Choroid plexus epithelial cell (primary cell): ENCODE data around the gene DLL4.
A peak's percentile ranks its signal among the peaks of the same experiment; 100 is the strongest.

Source experiments
- DNase-seq: peaks from one replicate; pipeline ENCODE4 v3.0.0-alpha.2; 2010; ENCODE audit warnings: low read depth
- H3K4me3 ChIP-seq: 2 replicates; pipeline ENCODE4 v1.5.1; 2011; ENCODE audit warnings: low read depth, mild to moderate bottlenecking, control low read depth, low read length, moderate library complexity
- CTCF ChIP-seq: conservative IDR thresholded peaks from 2 replicates; pipeline ENCODE4 v1.5.1; 2011; ENCODE audit warnings: low read depth, mild to moderate bottlenecking, control low read depth, inconsistent platforms, low read length, moderate library complexity

DLL4 gene

GRCh38 chr15:40918799-40919392 lies 10.2 kb upstream of the DLL4 start:
- no peak overlapping the region for H3K4me3 ChIP-seq
- no peak for DNase-seq
- no peak for TF ChIP-seq CTCF

GRCh38 chr15:40921949-40922607 lies 7.1 kb upstream of the DLL4 start:
- no peak overlapping the region for H3K4me3 ChIP-seq
- no peak for DNase-seq
- TF ChIP-seq CTCF, result no peak

- H3K4me3 ChIP-seq, result no peak overlapping the region
- TF ChIP-seq CTCF, result no peak
- DNase-seq, result no peak
These were observed 6.5 kb upstream of the DLL4 start for GRCh38 chr15:40922608-40923005.

GRCh38 chr15:40923551-40923950 lies 5.6 kb upstream of the DLL4 start:
- no peak for TF ChIP-seq CTCF
- H3K4me3 ChIP-seq, result no peak overlapping the region
- no peak for DNase-seq

GRCh38 chr15:40925495-40925862 lies 3.7 kb upstream of the DLL4 start:
- H3K4me3 ChIP-seq, result no peak overlapping the region
- TF ChIP-seq CTCF, result no peak
- DNase-seq, result no peak

GRCh38 chr15:40925863-40926658 lies 3.1 kb upstream of the DLL4 start:
- no peak for DNase-seq
- TF ChIP-seq CTCF, result no peak
- peak overlapping the region; percentile 20 for H3K4me3 ChIP-seq
